Amniotic stem cell (primary cell): ENCODE measurements around the gene PLXNB3.

ENCODE experiments used
- DNase-seq: peaks from one replicate; lab custom pipeline; 2025; lab: John Stamatoyannopoulos, UW

The PLXNB3 gene

DNA sequence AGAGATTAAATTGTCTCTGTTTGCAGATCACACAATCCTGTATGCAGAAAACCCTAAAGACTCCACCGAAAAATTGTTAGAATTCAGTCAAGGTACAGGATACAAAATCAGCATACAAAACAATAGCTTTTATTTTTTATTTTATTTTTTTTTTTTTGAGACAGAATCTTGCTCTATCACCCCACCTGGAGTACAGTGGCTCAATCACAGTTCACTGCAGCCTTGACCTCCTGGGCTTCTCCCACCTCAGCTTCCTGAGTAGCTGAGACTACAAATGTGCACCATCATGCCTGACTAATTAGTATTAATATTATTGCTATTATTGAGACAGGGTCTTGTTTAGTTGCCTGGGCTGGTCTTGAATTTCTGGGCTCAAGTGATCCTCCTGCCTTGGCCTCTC, 8.9 kb upstream of the PLXNB3 start:
- DNase-seq, result no peak

DNA sequence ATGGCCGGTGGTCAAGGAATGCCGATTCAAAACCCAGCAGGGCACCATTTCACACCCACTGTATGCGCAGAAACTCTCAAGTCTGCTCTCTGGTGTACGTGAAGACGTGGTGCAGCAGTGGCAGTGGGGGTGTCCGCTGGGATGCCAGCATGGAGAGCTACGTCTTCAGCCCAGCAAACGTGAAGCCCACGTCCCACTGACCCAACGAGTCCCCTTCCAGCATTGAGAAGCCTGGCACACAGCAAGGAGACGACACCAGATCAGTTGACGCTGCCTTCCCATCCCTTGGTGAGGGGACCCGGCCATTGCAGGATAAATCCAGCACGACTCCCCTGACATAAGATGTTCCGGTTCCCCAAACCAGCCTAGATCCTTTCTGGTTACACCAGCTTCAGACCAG, 2.2 kb upstream of the PLXNB3 start:
- DNase-seq, result no peak

DNA sequence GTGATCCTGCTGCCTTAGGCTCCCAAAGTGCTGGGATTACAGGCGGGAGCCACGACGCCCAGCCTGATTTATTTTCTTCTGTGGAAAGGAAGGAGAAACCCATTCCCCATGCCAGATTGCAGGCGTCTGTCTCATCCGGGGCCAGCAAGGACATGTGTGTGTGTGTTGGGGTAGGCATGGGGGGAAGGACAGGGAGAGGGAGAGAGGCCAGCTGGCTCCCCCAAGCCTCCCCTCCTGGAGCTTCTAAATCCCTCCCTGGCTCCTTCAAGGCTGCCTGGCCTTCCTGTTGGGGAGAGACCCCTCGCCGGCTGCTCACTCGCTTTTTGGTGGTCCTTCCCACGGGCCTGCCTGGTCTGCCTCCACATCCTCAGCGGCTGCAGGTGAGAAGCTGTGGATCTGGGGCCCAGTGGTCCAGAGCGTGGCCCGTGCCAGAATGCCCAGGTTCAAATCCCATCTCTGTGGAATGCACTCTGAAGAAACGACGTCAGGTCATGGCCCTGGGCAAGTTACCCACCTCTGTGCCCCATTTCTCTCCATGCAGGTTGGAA, 1.3 kb upstream of the PLXNB3 start:
- DNase-seq, result no peak

DNA sequence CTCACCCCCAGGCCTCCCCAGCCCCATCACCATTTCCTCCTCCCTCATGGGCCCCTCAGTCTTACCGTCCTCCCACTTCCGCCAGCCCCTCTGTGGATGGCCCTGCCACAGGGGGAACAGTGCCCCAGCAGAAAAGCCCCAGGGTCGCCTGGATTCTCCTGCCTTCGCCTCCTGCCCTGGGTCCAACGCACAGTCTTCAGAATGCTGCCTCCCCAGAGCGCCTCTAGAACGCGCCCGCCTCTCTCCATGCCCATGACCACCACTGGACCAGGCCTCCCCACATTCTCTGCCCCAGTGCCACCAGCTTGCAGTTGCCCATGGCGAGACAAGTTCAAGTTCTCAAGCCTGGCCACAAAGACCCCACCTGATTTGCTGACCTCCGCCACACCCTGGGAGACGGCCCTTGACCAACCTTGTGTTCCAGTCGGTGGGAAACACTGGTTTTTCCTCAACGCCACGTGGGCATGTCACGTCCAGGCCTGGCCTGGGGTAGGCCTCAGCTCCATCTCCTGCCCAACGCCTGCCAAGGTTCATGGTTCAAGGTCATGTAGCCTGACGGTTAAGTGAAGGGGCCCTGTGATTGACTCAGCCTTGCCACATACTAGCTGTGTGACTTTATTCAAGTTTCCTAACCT, 634 bp upstream of the PLXNB3 start:
- no peak for DNase-seq

DNA sequence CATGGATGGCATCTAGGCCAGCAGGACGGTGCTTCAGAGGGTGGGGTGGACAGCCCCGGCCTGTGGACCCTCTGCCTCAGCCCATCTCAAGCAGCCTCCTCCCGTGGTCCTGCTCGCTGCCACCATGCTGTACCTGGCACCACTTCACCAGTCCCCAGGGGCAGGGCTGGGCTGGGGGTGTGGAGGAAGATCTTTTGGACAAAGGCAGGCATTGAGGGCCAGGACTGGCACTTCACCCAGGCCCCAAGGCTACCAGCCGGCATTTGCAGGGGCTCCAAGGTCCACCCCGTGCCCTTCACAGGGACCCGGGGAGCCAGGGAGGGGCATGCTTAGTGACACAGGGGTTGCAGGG, 713 bp downstream of the PLXNB3 start:
- DNase-seq, result no peak

DNA sequence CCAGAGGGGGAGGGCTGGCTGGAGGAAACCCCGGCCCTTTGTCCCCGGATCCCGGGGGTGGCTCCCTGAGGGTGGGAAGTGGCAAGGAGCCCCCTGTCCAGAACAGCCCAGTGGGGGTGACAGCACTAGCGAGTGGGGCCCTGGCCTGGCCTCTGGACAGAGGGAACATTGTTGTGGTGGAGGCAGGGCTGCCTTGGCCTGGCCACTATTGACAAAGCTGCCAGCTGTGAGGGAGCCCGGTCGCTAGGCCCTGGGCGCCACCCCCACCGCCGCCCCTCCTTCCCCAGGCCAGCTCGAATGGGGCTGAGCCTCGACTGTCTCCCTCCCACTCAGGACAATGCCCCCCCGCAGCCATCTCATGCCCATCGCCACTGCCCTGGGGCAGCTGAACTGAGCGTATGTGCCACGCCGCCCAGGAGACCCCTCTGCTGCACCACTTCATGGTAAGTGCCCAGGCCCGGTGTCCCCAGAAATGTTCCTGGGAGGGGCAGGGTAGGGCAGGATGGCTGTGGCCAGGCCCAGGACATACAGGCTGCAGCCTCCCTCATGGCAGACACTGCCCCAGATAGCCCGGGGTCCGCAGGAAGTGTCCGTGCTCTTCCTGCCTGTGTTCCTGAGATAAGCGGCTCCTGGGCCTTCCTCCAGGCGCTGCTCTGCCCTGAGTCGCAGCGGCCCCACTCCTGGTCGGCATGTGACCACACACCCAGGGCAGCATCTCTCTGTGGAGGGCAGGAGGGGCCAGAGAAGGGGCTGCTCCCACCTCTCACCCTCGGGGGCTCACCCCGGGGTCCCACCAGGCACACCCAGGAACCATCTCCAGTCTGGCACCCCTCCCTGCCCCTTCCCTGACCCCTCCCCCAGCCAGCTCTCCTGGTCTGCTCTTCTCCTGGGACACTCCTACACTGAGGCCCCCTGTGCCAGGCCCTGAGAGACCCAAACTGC, 1.4 kb downstream of the PLXNB3 start:
- DNase-seq, result no peak

DNA sequence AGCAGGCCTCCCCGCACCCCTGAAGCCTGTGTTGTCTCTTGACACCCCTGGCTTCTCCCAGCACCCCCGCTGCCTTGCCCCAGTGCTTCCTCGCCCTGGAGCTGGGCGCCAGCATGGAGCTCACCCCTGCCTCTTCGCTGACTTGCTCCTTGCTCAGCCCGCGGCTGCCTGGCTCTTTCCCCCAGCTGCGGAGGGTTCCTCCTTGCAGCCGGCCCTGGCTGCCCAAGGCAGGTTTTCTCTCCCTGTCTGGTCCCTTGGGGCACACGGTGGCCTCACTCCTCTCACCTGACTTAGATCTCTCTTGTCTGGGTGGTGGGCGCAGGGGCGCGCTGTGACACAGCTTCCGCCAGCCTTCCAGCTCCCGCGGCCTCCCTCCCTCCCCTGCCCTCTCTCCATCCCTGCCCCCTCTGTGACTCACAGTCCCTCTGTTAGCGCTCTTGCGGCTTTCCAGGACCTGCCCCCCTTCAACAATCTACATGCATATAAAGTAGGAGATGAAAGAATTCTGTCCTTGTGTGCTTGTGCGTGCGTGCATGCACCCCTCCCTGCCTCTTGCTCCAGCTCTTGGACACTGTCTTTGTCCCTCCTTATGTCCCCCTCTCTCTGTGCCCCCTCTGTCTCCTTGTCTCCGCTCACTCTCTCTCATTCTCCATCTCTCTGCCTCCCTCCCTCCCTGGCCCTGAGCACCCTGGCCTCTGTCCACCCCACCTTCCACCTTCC, 2.2 kb downstream of the PLXNB3 start:
- DNase-seq, result peak; percentile 31

DNA sequence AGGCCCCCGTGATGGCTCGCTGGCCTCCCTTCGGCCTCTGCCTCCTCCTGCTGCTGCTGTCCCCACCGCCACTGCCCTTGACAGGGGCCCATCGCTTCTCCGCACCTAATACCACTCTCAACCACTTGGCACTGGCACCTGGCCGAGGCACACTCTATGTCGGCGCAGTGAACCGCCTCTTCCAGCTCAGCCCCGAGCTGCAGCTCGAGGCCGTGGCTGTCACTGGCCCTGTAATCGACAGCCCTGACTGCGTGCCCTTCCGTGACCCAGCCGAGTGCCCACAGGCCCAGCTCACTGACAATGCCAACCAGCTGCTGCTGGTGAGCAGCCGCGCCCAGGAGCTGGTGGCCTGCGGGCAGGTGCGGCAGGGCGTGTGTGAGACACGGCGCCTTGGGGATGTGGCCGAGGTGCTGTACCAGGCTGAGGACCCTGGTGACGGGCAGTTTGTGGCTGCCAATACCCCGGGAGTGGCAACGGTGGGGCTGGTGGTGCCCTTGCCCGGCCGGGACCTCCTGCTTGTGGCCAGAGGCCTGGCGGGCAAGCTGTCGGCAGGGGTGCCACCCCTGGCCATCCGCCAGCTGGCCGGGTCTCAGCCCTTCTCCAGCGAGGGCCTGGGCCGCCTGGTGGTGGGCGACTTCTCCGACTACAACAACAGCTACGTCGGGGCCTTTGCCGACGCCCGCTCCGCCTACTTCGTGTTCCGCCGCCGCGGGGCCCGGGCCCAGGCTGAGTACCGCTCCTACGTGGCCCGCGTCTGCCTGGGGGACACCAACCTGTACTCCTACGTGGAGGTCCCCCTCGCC, 3.0 kb downstream of the PLXNB3 start:
- no peak for DNase-seq

DNA sequence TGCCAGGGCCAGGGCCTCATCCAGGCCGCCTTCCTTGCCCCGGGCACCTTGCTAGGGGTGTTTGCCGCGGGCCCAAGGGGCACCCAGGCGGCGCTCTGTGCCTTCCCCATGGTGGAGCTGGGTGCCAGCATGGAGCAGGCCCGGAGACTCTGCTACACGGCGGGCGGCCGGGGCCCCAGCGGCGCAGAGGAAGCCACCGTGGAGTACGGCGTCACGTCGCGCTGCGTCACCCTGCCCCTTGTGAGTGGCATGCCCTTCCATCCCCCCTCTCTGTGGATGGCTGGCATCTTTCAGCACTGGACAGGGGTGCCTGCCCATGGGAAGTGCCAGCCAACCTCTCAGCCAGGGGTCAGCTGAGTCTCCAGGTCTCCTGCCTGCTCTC, 3.6 kb downstream of the PLXNB3 start:
- no peak for DNase-seq

DNA sequence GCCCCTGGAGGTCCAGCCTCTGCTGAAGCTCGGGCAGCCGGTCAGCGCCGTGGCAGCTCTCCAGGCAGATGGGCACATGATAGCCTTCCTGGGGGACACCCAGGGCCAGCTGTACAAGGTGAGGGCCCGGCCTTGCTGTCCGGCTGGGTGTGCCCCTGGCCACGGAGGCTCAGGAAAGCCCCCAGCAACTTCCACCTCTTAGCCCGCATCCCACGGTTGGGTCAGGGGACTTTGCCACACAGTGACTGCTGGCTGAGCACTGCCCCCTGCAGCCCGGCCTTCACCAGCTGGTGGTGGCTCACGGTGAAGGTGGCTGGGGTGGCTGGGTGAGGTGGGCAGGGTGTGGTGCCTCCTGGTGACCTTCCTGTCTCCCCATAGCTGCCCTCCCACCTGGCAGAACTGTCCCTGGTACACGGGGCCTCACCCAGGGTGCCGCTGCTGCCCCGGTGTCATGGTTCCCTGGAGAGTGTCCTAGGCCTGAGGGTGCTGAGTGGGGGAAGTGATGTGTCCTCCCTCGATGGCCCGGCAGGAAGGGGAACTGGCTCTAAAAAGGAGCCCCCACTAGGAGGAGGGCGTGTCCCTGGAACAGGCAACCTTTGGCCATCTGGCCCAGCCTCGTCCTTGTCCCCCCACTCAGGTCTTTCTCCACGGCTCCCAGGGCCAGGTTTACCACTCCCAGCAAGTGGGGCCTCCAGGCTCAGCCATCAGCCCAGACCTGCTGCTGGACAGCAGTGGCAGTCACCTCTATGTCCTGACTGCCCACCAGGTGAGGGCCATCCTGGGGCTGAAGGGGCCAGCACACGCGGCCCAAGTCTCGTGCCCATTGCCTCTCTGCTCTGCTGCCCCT, 4.5 kb downstream of the PLXNB3 start:
- DNase-seq, result no peak

DNA sequence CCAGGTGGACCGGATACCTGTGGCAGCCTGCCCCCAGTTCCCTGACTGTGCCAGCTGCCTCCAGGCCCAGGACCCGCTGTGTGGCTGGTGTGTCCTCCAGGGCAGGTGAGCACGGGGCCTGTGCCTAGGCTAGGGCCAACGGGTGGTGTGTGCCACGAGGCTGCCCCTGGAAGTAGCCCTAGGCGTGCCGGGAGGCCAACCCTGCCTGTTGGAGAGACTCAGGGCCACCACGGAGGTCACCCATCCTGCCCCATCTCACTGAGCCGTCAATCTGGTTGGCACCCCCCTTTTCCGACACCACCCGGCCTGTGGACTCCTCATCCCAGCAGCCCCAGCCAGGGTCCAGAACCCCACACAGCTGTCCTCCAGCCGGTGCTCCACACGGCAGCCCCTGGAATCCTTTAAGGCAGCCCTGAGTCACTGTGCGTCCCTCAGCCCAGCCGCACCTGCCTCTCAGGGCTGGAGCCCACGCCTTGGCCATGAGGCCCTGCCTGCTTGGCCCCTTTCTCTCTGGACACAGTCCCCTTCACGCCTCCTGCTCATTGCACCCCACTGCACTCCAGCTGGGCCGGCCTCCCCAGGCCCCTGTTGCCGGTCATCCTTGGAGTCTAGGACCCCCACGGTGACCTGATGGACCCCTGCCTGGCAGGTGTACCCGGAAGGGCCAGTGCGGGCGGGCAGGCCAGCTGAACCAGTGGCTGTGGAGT, 5.3 kb downstream of the PLXNB3 start:
- DNase-seq, result no peak

DNA sequence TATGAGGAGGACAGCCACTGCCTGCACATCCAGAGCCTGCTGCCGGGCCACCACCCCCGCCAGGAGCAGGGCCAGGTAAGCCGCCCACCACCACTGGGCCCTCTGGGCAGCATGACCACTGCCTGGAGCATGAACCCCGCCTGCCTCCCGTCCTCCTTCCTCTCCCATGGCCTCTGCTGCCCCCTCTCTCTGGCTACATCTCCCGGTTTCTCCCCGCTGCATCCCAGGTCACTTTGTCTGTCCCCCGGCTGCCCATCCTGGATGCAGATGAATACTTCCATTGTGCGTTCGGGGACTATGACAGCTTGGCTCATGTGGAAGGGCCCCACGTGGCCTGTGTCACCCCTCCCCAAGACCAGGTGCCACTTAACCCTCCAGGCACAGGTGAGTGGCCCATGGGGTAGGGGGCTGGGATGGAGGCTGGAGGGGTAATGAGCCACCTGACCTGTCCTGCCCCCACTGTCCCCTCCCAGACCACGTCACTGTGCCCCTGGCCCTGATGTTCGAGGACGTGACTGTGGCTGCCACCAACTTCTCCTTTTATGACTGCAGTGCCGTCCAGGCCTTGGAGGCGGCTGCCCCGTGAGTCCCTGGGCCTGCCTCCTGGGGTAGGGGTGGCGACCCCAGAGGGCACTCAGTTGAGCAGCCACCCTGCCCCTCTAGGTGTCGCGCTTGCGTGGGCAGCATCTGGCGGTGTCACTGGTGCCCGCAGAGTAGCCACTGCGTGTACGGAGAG, 6.0 kb downstream of the PLXNB3 start:
- DNase-seq, result no peak

DNA sequence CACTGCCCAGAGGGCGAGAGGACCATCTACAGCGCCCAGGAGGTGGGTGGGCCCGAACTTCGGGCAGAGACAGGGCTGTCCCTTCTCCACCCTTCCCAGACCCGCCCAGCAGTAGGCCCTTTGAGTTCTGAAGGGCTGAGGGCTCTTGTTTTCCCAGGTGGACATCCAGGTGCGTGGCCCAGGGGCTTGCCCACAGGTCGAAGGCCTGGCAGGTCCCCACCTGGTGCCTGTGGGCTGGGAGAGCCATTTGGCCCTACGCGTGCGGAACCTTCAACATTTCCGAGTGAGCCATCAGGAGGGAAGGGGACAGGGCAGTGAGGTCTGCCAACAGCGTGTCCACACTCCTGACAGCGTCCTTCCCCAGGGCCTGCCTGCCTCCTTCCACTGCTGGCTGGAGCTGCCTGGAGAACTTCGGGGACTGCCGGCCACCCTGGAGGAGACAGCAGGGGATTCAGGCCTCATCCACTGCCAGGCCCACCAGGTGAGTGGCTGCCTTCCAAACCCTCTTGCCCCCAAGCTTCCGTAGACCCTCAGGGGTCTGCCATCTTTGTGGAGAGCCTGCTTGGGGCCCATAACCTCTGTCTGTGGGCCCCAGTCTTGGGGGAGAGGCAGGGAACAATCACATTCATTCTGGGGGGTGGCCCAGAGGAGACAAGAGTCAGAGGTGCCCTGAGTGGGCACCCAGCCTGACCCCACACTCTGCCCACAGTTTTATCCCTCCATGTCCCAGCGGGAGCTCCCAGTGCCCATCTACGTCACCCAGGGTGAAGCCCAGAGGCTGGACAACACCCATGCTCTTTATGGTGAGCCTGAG, 6.8 kb downstream of the PLXNB3 start:
- no peak for DNase-seq

DNA sequence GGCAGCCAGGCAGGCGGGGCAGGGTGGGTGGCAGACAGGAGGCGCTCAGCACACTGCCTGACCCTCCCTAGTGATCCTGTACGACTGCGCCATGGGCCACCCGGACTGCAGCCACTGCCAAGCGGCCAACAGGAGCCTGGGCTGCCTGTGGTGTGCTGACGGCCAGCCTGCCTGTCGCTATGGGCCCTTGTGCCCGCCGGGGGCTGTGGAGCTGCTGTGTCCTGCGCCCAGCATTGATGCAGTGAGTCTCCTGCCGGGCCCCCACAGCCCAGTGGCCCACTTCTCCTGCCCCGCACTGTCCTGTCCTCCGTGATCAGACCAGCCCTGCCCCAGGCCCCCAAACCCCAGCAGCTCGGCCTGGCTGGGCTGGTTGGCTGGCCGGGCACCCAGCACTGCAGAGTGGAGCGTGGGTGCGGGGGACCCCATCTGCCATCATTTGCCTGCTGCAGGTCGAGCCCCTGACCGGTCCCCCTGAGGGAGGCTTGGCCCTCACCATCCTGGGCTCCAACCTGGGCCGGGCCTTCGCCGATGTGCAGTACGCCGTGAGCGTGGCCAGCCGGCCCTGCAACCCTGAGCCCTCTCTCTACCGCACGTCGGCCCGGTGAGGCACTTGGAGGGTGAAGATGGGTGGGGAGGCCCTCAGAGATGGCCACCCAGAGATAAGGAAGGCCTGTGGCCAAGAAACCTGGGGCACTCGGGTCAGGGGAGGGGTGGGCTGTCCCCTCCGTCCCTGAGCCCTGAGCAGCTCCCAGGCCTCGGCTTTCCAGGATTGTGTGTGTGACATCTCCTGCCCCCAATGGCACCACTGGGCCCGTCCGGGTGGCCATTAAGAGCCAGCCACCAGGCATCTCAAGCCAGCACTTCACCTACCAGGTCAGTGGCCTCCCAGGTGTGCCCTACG, 7.6 kb downstream of the PLXNB3 start:
- no peak for DNase-seq

DNA sequence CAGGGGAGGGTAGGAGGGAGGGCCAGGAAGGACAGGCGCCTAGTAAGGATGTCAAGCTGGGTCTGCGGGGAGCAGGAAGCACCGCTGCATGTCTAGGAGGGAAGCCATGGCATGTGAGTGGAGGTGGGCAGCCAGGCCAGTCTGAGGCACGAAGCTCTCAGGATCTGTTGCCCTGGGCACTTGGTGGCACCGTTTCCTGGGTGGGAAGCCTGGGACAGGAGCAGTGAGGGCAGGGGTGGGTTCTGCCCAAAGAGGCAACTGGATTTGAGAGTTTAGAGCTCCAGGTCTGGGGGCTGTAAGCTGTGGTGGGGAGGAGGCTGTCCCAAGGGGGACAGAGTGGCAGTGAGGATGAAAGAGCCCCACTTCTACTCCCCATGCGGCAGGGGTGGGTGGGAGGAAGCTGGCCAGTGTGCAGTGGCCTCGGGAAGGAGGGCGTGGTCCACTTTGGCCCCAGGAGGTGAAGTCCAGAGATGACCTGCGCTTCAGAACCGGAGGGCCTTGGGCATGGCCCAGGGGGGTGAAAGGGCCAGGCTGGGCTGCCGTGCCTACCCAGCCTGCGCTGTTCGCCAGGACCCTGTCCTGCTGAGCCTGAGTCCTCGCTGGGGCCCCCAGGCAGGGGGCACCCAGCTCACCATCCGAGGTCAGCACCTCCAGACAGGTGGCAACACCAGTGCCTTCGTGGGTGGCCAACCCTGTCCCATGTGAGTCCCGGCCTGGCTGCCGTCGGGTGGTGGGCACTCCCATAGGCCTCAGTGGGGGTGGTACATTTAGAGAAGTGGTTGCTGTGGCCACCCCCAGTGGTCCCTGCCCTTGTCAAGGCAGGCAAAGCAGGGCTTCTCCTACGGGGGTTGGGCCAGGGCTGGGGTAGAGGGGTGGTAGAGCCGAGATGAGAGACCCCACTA, 8.5 kb downstream of the PLXNB3 start:
- DNase-seq, result no peak

DNA sequence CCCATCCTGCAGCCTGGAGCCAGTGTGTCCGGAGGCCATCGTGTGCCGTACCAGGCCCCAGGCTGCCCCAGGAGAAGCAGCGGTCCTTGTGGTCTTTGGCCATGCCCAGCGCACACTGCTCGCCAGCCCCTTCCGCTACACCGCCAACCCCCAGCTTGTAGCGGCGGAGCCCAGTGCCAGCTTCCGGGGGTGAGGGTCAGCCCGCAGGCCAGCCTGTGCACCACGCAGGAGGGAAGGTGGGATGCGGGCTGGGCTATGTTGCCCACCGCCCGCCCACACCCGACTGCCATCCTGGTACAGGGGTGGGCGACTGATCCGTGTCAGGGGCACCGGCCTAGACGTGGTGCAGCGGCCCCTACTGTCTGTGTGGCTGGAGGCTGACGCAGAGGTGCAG, 9.2 kb downstream of the PLXNB3 start:
- DNase-seq, result no peak
